ENCODE measurements around the gene OPA3.

The OPA3 gene

GRCh38 chr19:45567609-45568008, 17.0 kb downstream of the OPA3 start:
- no peak for DNase-seq (ENCODE audit: low spot score)

DNA sequence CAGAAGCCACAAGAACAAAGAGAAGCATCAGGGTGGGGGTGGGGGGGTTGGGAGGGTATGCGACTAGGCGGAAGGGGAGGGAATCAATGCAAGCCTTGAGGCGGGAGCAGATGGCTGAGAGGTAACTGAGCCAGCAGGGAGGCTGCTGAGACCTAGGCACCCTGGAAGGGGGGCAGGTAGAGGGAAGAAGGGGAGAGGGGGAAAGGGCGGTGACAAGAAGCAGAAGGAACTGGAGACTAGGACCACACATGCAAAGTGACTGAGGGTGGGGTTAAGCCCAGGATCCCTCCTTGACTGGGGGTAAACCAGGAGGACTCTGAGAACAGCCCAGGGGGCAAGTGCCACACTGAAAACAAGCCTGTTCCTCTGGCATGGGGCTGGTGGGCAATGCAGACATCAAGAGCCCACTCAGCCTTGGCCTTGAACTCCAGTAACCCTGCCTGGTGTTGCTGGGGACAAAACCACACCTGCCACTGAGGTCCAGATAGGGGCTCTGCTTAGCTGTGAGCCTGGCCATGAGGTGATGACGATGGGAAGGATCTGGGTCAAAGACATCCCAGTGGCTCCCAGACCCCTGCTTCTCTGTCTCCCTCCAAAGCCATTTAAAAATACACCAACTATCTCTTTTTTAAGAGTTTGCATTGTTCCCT, 20.3 kb downstream of the OPA3 start:
- no peak for DNase-seq (ENCODE audit: low spot score)

DNA sequence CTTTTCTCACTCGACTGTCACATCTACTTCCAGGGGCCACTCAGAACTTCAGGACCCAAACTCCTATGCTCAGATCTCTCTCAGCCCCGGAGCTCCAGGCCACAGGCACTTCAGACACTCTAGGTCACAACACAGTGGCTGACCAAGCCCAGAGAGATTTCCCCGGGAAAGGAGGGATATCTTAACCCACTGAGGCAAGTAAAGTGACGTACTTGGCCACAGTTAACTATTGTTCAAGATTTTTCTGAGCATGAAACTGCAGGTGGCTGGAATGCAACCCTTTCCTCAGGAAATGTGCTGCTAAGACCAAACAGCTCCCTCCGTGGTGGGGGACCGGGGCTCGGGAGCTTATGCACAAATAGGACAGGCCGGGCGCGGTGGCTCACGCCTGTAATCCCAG, 23.9 kb downstream of the OPA3 start:
- DNase-seq (ENCODE audit: low spot score), result no peak

DNA sequence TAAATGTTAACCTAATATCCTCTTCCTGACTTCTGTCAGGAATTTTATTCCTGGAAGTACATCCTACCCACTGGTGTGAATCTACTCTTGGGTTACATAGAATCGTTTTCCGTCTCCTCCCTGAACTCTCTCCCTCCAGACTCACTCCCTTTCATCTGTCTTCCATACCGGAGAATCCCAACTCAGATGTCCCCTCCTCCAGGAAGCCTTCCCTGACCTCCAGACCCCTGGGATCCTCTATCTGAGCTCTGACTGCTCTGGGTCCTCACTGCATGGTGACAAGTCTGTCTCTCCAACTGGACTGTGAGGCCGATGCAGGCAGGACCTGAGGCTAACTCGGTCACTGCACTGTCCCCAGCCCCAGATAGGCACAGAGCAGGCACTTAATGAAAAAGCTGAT, 24.6 kb downstream of the OPA3 start:
- DNase-seq (ENCODE audit: low spot score), result no peak

DNA sequence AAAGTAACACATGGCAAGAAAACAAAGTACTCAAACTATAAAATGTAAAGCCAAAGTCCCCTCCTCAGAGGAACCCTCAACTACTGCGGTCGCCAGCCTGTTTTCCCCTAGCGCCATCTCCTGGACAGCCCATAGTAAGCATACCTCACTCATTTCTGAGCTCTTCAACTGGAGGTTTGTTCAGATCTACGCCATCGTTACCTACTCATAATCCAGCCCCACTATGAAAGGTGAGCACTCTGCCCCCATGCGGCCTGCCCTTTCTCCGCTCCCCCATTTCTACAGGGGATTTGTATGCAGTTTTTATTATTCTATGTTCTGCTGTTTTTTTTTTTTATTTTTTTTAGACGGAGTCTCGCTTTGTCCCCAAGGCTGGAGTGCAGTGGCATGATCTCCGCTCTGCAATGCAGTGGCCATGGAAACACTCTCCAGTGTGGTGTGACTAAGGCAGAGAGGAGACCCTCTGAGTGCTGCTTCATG, 26.2 kb downstream of the OPA3 start:
- DNase-seq (ENCODE audit: low spot score), result peak; percentile 37

DNA sequence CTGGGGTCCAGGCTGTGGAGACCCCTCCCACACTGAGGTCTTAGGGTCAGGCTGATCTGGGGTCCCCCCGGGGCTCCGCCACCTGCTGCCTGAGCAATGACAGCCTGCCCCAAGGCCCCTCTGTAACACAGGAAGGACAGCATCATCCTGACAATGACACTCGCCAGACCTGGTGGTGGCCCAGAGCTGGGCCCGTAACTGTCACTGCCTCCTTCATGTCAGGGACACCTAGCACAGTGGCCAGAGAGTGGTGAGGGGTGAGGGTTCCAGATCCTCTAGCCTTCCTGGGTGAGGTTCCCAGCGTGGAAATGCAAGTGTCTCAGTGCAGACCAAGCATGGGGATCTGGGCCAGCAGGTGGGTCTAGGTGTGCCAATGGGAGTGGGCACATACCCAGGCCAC, 27.8 kb downstream of the OPA3 start:
- no peak for DNase-seq (ENCODE audit: low spot score)

DNA sequence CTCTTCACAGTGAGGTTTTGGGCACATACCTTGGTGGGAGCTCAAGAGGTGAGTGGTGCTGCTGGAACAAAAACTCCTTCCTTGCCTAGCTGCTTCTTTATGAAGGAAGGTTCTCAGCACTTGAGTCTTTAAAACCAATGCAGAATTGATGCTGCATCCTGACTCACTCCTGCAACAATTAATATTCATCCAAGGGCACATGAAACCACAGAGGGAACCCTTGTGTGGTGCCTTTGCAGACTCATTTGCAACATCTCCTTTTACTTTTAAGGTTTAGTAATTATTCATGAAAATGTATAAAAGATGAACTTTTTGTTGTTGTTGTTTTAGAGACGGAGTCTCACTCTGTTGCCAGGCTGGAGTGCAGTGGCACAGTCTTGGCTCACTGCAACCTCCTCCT, 30.1 kb downstream of the OPA3 start:
- DNase-seq (ENCODE audit: low spot score), result no peak

DNA sequence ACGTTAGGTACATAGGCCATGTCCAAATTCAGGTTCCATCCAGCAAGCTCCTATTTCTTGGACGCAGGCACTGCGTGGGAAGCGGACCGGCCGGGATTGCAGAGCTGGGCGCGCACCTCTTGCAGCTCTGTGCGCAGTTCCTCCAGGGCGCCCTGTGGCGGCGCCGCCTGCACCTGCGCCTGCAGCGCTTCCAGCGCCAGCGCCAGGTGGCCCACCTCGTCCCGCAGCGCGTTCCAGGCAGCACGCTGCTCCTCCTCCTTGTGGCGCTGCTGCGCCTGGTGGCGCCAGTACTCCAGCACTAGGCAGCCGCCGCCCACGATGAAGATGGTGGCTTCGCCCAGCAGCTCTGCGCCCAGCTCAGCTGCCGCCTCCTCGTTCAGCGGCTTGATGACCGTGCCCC, 31.1 kb downstream of the OPA3 start:
- DNase-seq (ENCODE audit: low spot score), result no peak

DNA sequence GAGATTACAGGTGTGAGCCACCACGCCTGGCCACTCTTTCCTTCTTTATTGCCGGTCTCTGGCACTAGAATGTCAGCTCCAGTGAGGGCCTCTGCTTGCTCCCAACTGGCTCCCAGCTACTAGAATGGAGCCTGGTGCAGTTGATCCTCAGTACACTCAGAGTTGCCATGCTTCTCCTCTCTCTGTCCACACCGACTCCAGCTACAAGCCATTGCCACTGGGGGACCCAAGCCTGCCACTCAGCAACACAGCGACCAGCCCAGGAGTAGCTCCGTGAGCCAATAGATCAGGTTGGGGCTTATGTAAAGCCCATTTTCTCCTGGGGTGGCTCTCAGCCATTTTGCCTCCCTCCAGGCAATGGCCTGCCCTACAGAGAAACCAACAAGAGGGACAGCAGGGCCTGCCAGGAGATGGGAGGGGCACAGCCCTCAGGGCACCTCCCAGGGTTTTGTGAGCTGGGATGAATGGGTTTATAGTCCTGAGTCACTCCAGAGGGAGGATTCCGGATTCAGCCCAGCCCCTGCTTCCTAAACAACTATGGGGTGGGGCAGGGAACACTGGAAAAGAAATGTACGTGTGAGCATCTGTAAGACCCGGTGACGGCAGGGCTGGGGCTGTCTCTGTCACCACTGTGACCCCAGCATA, 36.5 kb downstream of the OPA3 start:
- DNase-seq (ENCODE audit: low spot score), result peak; percentile 61

DNA sequence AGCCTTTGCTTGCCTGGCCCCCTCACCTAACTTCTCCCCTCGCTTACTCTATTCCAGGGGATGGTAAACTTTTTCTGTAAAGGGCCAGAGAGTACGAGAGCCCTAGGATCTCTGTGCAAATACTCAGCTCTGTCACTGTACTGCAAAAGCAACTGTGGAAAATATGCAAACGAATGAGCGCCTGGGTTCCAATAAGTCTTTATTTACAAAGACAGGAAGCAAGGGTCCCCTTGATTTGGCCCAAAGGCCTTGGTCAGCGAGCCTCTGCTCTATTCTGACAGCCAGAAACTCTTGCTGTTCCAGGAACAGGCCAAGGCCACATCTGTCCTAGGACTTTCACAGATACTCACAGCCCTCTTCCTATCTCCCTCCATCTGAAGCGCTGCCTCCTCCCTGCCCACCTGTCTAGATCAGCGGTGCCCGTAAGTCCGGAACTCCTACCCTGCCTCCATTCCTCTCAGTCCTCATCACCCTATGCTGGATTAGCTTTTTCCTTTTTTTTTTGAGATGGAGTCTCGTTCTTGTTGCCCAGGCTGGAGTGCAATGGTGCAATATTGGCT, 37.3 kb downstream of the OPA3 start:
- DNase-seq (ENCODE audit: low spot score), result no peak

DNA sequence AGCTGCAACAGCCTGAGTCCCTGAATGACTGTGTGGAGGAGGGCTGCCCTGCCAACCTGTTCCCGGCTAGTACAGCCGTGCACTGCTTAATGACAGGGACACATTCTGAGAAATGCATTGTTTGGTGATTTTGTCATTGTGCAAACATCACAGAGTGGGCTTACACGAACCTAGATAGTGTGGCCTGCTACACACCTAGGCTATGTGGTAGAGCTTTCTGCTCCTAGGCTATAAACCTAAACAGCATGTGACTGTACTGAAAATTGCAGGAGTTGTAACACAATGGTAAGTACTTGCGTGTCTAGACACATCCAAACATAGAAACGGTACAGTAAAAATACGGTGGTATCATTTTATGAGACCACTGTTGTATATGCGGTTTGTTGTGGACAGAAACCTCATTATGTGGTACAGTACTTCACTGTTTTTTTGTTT, 42.4 kb downstream of the OPA3 start:
- no peak for DNase-seq (ENCODE audit: low spot score)

GRCh38 chr19:45539459-45539858, 45.1 kb downstream of the OPA3 start:
- no peak for DNase-seq (ENCODE audit: low spot score)

DNA sequence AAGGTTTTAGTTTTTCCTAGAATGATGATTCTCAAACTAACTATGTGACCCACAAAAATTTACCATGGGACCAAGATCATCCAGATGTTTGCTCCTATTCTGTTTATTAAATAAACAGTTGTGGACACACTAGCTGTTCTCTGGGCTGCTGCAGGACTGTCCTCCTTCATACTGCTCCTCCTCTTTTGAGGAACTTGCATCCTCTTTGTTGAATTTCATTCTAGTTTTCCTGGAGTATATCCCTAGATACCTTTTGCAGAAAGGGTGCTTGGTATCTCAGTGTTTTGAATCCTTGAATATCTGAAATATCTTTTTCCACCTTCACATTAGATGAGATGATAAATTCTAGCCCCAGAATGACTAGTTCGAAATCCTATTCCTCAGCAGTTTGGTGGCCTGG, 53.3 kb downstream of the OPA3 start:
- no peak for DNase-seq (ENCODE audit: low spot score)

- no peak for DNase-seq (ENCODE audit: low spot score)
These were observed 55.2 kb downstream of the OPA3 start for GRCh38 chr19:45529420-45529785.

DNA sequence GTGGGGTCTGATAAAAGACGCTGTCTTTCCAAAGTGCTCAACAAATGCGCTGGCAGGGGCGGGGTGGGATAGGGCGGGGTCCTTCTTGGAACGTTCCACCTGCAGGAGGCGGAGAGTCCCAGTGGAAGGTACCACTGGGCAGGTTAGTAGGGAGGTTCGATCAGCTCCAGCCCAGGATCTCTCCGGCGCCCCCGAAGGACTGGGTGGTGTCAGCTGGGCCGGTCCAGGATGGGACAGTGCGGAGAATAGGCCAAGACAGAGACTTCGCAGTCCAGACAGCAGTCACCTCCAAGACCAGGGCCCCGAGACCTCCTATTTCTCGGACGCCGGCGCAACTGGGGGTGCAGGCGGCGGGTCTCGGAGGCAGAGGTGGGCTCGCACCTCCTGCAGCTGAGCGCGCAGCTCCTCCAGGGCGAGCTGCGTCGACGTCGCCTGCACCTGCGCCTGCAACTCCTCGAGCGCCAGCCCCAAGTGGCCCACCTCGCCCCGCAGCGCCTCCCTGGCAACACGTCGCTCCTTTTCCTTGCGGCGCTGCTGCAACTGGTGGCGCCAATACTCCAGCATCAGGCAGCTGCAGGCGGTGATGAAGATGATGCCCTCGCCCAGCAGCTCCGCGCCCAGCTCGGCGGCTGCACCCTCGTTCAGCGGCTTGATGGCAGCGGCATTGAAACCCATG, 55.7 kb downstream of the OPA3 start:
- peak; percentile 31 for DNase-seq (ENCODE audit: low spot score)

- DNase-seq (ENCODE audit: low spot score), result no peak
These were observed 56.4 kb downstream of the OPA3 start for GRCh38 chr19:45528149-45528743.

GRCh38 chr19:45527731-45528130, 56.9 kb downstream of the OPA3 start:
- no peak for DNase-seq (ENCODE audit: low spot score)

GRCh38 chr19:45526971-45527370, 57.6 kb downstream of the OPA3 start:
- DNase-seq (ENCODE audit: low spot score), result no peak

DNA sequence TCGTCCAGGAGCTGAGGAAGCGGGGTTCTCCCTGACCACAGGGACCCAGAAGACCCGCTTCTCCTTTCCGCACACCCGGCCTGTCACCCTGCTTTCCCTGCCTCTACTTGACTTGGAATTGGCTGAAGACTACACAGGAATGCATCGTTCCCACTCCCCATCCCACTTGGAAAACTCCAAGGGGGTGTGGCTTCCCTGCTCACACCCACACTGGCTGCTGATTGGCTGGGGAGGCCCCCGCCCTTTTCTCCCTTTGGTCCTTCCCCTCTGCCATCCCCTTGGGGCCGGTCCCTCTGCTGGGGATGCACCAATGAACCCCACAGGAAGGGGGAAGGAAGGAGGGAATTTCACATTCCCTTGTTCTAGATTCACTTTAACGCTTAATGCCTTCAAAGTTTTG, 58.5 kb downstream of the OPA3 start:
- peak; percentile 83 for DNase-seq (ENCODE audit: low spot score)

GRCh38 chr19:45524575-45525129, 60.0 kb downstream of the OPA3 start:
- no peak for DNase-seq (ENCODE audit: low spot score)

DNA sequence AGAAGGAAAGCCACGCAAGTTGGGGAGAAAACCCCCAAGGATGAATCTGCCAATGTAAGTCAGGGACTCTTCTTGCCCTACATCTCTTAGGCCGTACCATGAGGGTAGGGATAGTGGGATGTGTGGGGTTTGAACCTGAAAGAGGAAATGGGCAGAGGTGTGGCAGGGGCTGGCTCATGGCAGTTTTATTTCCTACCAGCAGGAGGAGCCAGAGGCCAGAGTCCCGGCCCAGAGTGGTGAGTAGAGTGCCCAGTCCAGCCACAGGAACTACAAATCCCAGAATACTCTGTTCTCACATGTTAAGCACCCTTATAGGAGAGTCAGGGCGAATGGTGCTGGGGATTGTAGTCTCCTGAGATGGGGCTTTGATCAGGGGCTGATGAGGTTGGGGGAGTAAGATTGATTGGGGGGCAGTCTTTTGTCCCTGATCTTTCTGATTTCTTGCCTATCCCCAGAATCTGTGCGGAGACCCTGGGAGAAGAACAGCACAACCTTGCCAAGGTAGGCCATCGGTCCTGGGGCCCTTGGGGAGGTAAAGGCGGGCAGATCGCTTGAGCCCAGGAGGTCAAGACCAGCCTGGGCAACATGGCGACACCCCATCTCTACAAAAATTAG, 60.9 kb downstream of the OPA3 start:
- DNase-seq (ENCODE audit: low spot score), result peak; percentile 91

Measured in GM03348 (cell line).